ENCODE measurements around the gene KRTAP4-6.
"Not testable (repeated sequence)": the region's sequence is repeated elsewhere in the genome, so short reads cannot be mapped to it uniquely, and the experiment has no call there.

Gene KRTAP4-6

GRCh38 chr17:41104386-41105038, 35.8 kb downstream of the KRTAP4-6 start:
- DNase-seq: not testable (repeated sequence)

- no peak for DNase-seq
Measured at GRCh38 chr17:41103896-41104295, 36.4 kb downstream of the KRTAP4-6 start.

- no peak for DNase-seq
Measured at GRCh38 chr17:41101586-41102259, 38.6 kb downstream of the KRTAP4-6 start, which contains the start of gene KRTAP4-16. Gene KRTAP4-16, minus strand, starts transcription at chr17:41102209. Its CDS starts 0 bp downstream, at chr17:41102209.

GRCh38 chr17:41099682-41100480, 40.5 kb downstream of the KRTAP4-6 start:
- DNase-seq: not testable (repeated sequence)

- DNase-seq: no peak
Measured at GRCh38 chr17:41098481-41098880, 41.9 kb downstream of the KRTAP4-6 start.

GRCh38 chr17:41098042-41098441, 42.3 kb downstream of the KRTAP4-6 start, which contains the start of gene KRTAP4-8:
Gene KRTAP4-8, minus strand, starts transcription at chr17:41098142. Its CDS starts 58 bp downstream, at chr17:41098084.
- DNase-seq: no peak

- no peak for DNase-seq
Measured at GRCh38 chr17:41096055-41096454, 44.3 kb downstream of the KRTAP4-6 start.
